B cell (primary cell): ENCODE data around the gene CEP170.

Source experiments
- CTCF ChIP-seq: fragments of 200-600 bp; IDR thresholded peaks from one replicate; pipeline ENCODE4 v1.8.0; 2022; ENCODE audit warnings: antibody characterized with exemption, mild to moderate bottlenecking
- EZH2 ChIP-seq: IDR thresholded peaks from 2 replicates; pipeline ENCODE4 v1.6.1; 2012; ENCODE audit warnings: borderline replicate concordance, low read depth, mild to moderate bottlenecking, moderate library complexity, low read length; ENCODE audit not compliant: insufficient read depth, poor library complexity, severe bottlenecking

GRCh38 chr1:243258731-243259130 is 3.6 kb upstream of the CEP170 start:
- TF ChIP-seq CTCF (no peak), EZH2 (no peak)
